Endodermal cell (in vitro differentiated cells): Measurements from ENCODE around the gene STAT2. TPM values are rescaled to one million over a fixed set of nuclear protein-coding genes. Genes with fewer than 3 reads are reported as not detected.

Experiments used
- DNase-seq: peaks from one replicate; pipeline ENCODE4 v3.0.0-alpha.2; 2017
- H3K27ac ChIP-seq: 2 replicates; pipeline ENCODE4 v1.5.1; 2013; ENCODE audit warnings: mild to moderate bottlenecking, low read depth, low read length, moderate library complexity
- H3K27me3 ChIP-seq: 2 replicates; pipeline ENCODE4 v1.6.1; 2013; ENCODE audit warnings: mild to moderate bottlenecking, low read length, moderate library complexity; ENCODE audit not compliant: insufficient read depth, control insufficient read depth, poor library complexity, severe bottlenecking
- H3K36me3 ChIP-seq: 2 replicates; pipeline ENCODE4 v1.7.0; 2013; ENCODE audit warnings: mild to moderate bottlenecking, low read length, moderate library complexity; ENCODE audit not compliant: control insufficient read depth, insufficient read depth
- H3K4me1 ChIP-seq: one replicate; pipeline ENCODE4 v1.7.0; 2013; ENCODE audit warnings: low read length; ENCODE audit not compliant: control insufficient read depth, insufficient read depth
- H3K4me3 ChIP-seq: 2 replicates; pipeline ENCODE4 v1.5.1; 2013; ENCODE audit warnings: mild to moderate bottlenecking, low read length, moderate library complexity
- H3K9ac ChIP-seq: 2 replicates; pipeline ENCODE4 v1.6.1; 2013; ENCODE audit warnings: mild to moderate bottlenecking, low read length, moderate library complexity; ENCODE audit not compliant: poor library complexity, severe bottlenecking; ENCODE audit errors: extremely low read depth
- H3K9me3 ChIP-seq: 2 replicates; pipeline ENCODE4 v1.6.1; 2013; ENCODE audit warnings: mild to moderate bottlenecking, low read length, moderate library complexity; ENCODE audit not compliant: control insufficient read depth
- H3K27ac Mint-ChIP-seq: 2 replicates; pipeline ENCODE4 v1.8.0; 2020; ENCODE audit warnings: mixed read lengths
- H3K27me3 Mint-ChIP-seq: 2 replicates; pipeline ENCODE4 v1.8.0; 2021; ENCODE audit warnings: mild to moderate bottlenecking, mixed read lengths; ENCODE audit not compliant: insufficient read depth
- H3K36me3 Mint-ChIP-seq: 2 replicates; pipeline ENCODE4 v1.8.0; 2020; ENCODE audit warnings: low read depth, mixed read lengths
- H3K4me1 Mint-ChIP-seq: 2 replicates; pipeline ENCODE4 v1.8.0; 2020; ENCODE audit warnings: mixed read lengths
- H3K4me3 Mint-ChIP-seq: 2 replicates; pipeline ENCODE4 v1.8.0; 2020; ENCODE audit warnings: mild to moderate bottlenecking, moderate library complexity, mixed read lengths
- H3K9me3 Mint-ChIP-seq: 2 replicates; pipeline ENCODE4 v1.8.0; 2020; ENCODE audit warnings: mild to moderate bottlenecking, mixed read lengths
- CTCF ChIP-seq: fragments of 200-600 bp; sonication (generic); conservative IDR thresholded peaks from 2 replicates; pipeline ENCODE4 v1.5.0; 2021; ENCODE audit warnings: antibody characterized with exemption, mild to moderate bottlenecking
- WGBS, 2 experiments: methylation state at CpG; one replicate each; pipeline versions ENCODE4 v1.1.5 to v1.1.7; 2013; ENCODE audit warnings: missing lambda C conversion rate in 2 of 2, mixed read lengths in 1 of 2; ENCODE audit not compliant: insufficient coverage in 1 of 2, insufficient read length in 1 of 2; 5-methylcytosine and 5-hydroxymethylcytosine counted together
- total RNA-seq, 2 donors: library from RNA; stranded (reverse); fragmentation: NEBNext Ultra II Directional in 1 of 2; extraction: Animal tissue kit (Norgen Biotek cat#: 25700) in 1 of 2; gene quantifications; 2 replicates in 1 of 2; 3 replicates in 1 of 2; pipeline ENCODE4 v1.2.1, GENCODE V29; 2021

The STAT2 gene
- total RNA-seq, 2 donors from 2014 or later, result 107 to 112 TPM

DNA sequence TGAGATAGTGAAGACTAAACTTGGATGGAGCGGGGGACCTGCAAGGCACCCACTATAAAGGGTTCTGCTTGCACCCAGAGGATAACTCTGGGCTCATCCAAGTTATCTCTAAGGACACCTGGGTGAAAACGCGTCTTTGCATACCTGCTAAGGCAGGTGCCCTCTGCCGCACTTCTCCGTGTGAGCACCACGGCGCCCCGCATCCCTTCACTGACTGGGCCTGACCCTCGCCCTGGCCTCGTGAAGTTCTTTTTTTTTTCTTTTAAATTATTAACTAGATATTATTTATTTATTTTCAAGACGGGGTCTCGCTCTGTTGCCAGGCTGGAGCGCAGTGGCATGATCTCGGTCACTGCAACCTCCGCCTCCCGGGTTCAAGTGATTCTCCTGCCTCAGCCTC is 22.7 kb upstream of the STAT2 start:
- H3K36me3 ChIP-seq, result no peaks in the 10 kb centered on the region
- peaks cover 2% of the 10 kb centered on the region for H3K4me1 ChIP-seq
- peaks cover 2% of the 10 kb centered on the region for H3K27me3 Mint-ChIP-seq
- no peaks in the 10 kb centered on the region for H3K9me3 Mint-ChIP-seq
- peaks cover 11% of the 10 kb centered on the region for H3K4me1 Mint-ChIP-seq
- H3K9me3 ChIP-seq, result no peaks in the 10 kb centered on the region
- H3K27ac ChIP-seq, result no peak overlapping the region
- no peak for DNase-seq
- no peak overlapping the region for H3K4me3 ChIP-seq
- no peak overlapping the region for H3K9ac ChIP-seq
- no peak for TF ChIP-seq CTCF
- H3K27me3 ChIP-seq, result peaks cover 5% of the 10 kb centered on the region
- no peak overlapping the region for H3K27ac Mint-ChIP-seq
- H3K36me3 Mint-ChIP-seq, result no peaks in the 10 kb centered on the region
- H3K4me3 Mint-ChIP-seq, result no peak overlapping the region
- WGBS, 2 experiments, result 96 to 98% methylated on average over 13 to 14 of the region's 16 CpGs

DNA sequence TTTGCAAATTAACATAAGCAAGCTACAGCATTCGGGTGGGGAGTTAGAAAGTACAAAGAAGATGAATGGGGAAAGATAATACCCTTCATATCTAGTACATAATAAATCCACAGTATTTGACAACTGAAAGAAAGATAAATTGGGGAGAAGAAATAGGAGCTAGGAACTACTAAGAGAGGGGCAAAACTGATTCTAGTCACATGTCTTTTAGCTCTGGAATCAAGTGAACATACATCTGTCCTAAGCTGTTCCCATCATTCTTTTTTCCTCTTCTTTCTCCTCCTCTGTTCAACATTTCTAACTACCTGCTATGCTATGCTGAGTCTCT is 18.0 kb upstream of the STAT2 start:
- no CpG with 5 or more reads among the region's 1 CpG for WGBS, 2 experiments
- no peak for TF ChIP-seq CTCF

GRCh38 chr12:56377310-56377988 is 17.5 kb upstream of the STAT2 start:
- peaks cover 12% of the 10 kb centered on the region for H3K9me3 Mint-ChIP-seq

More for the DNA sequence above, 18.0 kb upstream of the STAT2 start:
- Mint-ChIP-seq H3K9me3 (peaks cover 7% of the 10 kb centered on the region), H3K27me3 (peaks cover 6% of the 10 kb centered on the region), H3K27ac (peak overlapping the region; percentile 32), H3K36me3 (no peaks in the 10 kb centered on the region), H3K4me1 (peaks cover 13% of the 10 kb centered on the region), H3K4me3 (no peak overlapping the region)
- Histone ChIP-seq H3K36me3 (no peaks in the 10 kb centered on the region), H3K4me1 (peaks cover 3% of the 10 kb centered on the region), H3K27me3 (peaks cover 5% of the 10 kb centered on the region), H3K9me3 (no peaks in the 10 kb centered on the region), H3K9ac (no peak overlapping the region), H3K4me3 (no peak overlapping the region), H3K27ac (no peak overlapping the region)
- DNase-seq, result no peak

More at GRCh38 chr12:56377310-56377988, 17.5 kb upstream of the STAT2 start:
- no peak overlapping the region for H3K4me3 Mint-ChIP-seq
- peaks cover 4% of the 10 kb centered on the region for H3K9me3 ChIP-seq
- H3K27me3 ChIP-seq, result peaks cover 5% of the 10 kb centered on the region
- H3K36me3 ChIP-seq, result no peaks in the 10 kb centered on the region
- H3K27ac ChIP-seq, result no peak overlapping the region
- peaks cover 13% of the 10 kb centered on the region for H3K4me1 Mint-ChIP-seq
- DNase-seq, result peak; percentile 67
- no peak overlapping the region for H3K9ac ChIP-seq
- WGBS, 2 experiments, result 78 to 100% methylated on average over 1 to 4 of the region's 4 CpGs
- peak; percentile 46 for TF ChIP-seq CTCF
- H3K27me3 Mint-ChIP-seq, result peaks cover 6% of the 10 kb centered on the region
- peak overlapping the region; percentile 32 for H3K27ac Mint-ChIP-seq
- H3K36me3 Mint-ChIP-seq, result no peaks in the 10 kb centered on the region
- H3K4me1 ChIP-seq, result peaks cover 3% of the 10 kb centered on the region
- no peak overlapping the region for H3K4me3 ChIP-seq
